ENCODE measurements around the gene COL27A1.

Gene COL27A1

DNA sequence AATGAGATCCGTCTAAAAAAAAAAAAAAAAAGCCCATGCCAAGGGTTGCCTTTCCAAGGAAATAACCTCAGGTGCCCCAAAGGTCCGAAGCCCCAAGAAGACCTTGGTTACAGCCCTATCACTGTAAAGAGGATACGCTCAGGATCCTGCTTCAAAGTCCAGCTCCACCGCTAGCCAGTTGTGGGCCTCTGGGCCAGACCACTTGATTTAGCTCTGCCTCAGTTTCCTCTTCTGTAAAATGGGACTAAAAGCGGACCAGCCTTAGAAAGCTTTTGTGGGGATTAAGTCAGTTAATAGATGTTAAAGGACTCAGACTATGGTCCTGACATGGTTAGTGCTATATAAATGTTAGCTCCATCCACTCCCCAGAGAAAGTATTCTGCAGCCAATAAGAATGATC, 118.9 kb downstream of the COL27A1 start:
- Mint-ChIP-seq H3K27me3 (peaks cover 19% of the 10 kb centered on the region), H3K36me3 (no peaks in the 10 kb centered on the region), H3K4me1 (no peaks in the 10 kb centered on the region), H3K4me3 (no peak overlapping the region), H3K9me3 (peaks cover 6% of the 10 kb centered on the region), H3K27ac (no peak overlapping the region)
- ATAC-seq (ENCODE audit: low read depth) (no peak), DNase-seq (ENCODE audit: low spot score in 2 of 2) (no peak)

DNA sequence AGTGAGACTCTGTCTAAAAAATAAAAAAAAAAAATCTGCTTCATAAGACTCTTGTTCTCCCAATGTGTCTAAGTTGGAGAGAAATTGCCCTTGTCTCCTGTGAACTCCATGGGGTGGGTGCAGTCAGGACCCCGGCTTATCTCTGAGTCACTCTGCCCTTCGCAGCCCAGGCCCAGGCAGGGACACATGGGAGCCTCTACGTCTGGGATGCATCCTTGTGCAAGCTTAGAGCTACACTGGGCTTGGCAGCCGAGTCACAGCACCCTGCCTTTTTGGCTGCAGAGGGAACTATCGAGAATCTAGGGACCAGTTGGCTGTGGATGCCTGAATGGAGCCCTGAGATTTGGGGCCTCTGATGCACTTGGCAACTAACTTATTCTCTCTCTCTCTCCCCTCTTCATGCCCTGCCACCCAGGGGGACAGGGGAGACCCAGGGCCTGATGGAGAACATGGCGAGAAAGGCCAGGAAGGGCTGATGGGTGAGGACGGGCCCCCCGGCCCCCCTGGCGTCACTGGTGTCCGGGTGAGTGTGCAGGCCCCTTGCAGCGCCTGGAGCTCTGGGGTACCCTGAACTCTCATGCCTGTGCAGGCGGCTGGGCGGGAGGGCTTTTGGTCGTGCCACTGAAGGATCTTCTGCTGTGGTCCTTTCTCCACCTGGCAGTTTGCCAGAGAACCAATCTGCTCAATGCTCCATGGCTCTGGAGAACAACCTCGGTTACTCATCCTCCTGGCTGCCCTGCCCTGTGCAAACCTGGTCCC, 120.1 kb downstream of the COL27A1 start:
- no peaks in the 10 kb centered on the region for H3K4me1 Mint-ChIP-seq
- H3K27me3 Mint-ChIP-seq, result peaks cover 19% of the 10 kb centered on the region
- DNase-seq (ENCODE audit: low spot score in 2 of 2) (no peak), ATAC-seq (ENCODE audit: low read depth) (no peak)
- no peak overlapping the region for H3K27ac Mint-ChIP-seq
- peaks cover 6% of the 10 kb centered on the region for H3K9me3 Mint-ChIP-seq
- no peaks in the 10 kb centered on the region for H3K36me3 Mint-ChIP-seq
- H3K4me3 Mint-ChIP-seq, result no peak overlapping the region

DNA sequence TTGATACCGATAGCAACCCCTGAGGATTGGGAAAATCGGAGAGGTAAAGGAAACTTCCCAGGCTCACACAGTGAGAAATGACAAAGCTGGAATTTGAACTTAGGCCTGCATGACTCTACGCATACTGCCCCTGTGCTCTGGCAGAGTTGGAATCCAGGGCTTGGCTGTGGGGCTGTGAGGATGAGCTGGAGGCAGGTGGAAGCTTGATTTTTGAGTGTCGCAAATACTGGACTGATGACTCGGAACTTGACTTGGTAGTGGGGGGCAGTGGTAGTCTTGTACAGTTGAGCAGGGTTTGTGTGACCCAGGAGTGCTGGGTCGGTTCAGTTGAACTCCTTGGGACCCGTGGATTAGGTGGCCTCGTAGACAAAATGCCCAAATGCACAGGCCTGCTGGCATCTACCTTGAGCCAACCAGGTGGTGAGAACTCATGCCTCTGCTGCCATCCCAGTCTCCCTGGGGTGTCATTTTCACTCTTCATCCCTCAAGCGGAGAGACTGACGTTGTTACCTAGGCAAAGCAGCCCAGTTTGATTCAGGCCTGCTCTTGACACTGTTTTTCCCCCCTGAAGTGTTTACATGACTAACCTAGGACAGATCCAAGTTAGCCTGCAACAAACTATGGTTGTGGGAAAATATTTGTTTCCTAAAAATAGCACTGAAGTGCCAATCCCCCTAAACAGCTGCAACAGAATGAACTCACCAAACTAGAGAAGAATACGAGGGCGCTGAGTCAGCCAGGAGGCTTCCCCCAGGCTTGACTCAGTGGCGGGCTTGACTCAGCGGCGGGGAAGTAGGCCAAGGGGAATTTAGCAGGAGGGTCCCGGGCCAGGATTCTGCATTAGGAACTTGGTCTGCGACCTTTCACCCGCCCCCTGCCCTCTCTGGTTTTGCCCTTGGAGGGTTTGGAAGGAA, 121.8 kb downstream of the COL27A1 start:
- no peaks in the 10 kb centered on the region for H3K4me1 Mint-ChIP-seq
- H3K9me3 Mint-ChIP-seq, result peaks cover 6% of the 10 kb centered on the region
- ATAC-seq (ENCODE audit: low read depth), result no peak
- peaks cover 13% of the 10 kb centered on the region for H3K27me3 Mint-ChIP-seq
- DNase-seq (ENCODE audit: low spot score in 2 of 2), result no peak
- H3K4me3 Mint-ChIP-seq, result no peak overlapping the region
- H3K27ac Mint-ChIP-seq, result no peak overlapping the region
- no peaks in the 10 kb centered on the region for H3K36me3 Mint-ChIP-seq

DNA sequence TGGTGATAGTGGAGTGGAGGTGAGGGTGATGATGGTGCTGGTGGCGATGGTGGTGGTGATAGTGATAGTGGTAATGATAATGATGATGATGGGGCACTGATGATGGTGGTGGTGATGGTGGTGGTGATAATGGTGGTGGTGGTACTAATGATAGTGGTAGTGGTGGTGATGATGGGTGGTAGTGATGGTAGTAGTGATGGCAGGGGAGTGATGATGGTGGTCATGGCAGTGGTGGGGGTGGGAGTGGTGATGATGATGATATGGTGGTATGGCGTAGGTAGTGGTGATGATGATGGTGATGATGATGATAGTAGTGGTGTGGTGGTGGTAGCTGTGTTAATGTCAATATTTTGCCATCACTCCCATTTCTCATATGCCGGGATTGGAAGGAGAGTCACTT, 123.0 kb downstream of the COL27A1 start:
- DNase-seq (ENCODE audit: low spot score in 2 of 2), result no peak

DNA sequence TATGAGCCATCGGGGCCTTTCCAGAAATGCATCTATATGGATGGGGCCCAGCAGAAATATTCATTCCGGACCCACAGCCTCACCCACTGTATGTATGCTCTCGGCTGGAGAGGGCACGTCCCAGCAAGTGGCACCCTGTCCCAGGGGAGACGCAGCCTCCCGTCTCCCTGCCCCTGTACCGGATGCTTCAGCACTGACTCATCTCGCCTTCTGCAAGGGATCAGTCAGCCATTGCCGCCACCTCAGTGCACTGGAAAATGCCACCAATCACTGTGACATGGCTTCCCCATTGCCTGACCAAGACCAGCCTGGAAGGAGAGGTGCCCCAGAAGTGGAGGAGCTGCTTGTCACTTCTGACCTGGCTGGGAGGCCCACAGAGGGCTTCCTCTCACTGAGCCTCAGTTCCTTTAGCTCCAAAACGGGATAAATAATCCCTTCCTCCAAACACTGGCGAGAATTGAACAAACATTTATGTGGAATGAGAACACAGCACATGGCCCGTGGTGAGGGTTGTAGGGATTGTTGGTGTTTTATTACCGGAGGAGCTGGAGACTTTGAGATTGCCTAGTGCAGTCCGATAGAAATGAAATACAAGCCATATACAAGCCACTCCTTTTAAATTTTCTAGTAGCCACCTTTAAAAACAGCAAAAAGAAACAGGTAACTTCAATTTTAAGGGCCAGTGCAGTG, 123.7 kb downstream of the COL27A1 start:
- Mint-ChIP-seq H3K4me3 (no peak overlapping the region), H3K27me3 (peaks cover 12% of the 10 kb centered on the region), H3K27ac (no peak overlapping the region), H3K9me3 (peaks cover 6% of the 10 kb centered on the region), H3K4me1 (no peaks in the 10 kb centered on the region), H3K36me3 (no peaks in the 10 kb centered on the region)
- ATAC-seq (ENCODE audit: low read depth) (no peak), DNase-seq (ENCODE audit: low spot score in 2 of 2) (no peak)

More for the DNA sequence above, 123.0 kb downstream of the COL27A1 start:
- no peak overlapping the region for H3K4me3 Mint-ChIP-seq
- peaks cover 12% of the 10 kb centered on the region for H3K27me3 Mint-ChIP-seq
- H3K9me3 Mint-ChIP-seq, result peaks cover 6% of the 10 kb centered on the region
- no peak for ATAC-seq (ENCODE audit: low read depth)
- H3K27ac Mint-ChIP-seq, result no peak overlapping the region
- H3K36me3 Mint-ChIP-seq, result no peaks in the 10 kb centered on the region
- no peaks in the 10 kb centered on the region for H3K4me1 Mint-ChIP-seq

DNA sequence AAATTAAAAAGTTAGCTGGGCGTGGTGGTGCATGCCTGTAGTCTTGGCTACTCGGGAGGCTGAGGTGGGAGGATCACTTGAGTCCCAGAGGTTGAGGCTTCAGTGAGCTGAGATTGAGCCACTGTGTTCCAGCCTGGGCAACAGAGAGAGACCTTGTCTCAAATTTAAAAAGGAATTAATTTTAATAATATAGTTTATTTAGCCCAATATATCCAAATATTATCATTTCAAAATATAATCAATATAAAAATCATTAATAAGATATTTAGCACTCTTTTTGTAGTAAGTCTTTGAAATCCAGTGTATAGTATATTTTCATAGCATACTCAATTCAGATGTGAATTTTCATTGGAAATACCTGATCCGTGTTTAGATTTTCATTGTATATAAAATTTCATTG, 124.4 kb downstream of the COL27A1 start:
- DNase-seq (ENCODE audit: low spot score in 2 of 2) (no peak), ATAC-seq (ENCODE audit: low read depth) (no peak)
- Mint-ChIP-seq H3K27me3 (peaks cover 13% of the 10 kb centered on the region), H3K36me3 (no peaks in the 10 kb centered on the region), H3K9me3 (peaks cover 6% of the 10 kb centered on the region), H3K27ac (no peak overlapping the region), H3K4me1 (no peaks in the 10 kb centered on the region), H3K4me3 (no peak overlapping the region)

DNA sequence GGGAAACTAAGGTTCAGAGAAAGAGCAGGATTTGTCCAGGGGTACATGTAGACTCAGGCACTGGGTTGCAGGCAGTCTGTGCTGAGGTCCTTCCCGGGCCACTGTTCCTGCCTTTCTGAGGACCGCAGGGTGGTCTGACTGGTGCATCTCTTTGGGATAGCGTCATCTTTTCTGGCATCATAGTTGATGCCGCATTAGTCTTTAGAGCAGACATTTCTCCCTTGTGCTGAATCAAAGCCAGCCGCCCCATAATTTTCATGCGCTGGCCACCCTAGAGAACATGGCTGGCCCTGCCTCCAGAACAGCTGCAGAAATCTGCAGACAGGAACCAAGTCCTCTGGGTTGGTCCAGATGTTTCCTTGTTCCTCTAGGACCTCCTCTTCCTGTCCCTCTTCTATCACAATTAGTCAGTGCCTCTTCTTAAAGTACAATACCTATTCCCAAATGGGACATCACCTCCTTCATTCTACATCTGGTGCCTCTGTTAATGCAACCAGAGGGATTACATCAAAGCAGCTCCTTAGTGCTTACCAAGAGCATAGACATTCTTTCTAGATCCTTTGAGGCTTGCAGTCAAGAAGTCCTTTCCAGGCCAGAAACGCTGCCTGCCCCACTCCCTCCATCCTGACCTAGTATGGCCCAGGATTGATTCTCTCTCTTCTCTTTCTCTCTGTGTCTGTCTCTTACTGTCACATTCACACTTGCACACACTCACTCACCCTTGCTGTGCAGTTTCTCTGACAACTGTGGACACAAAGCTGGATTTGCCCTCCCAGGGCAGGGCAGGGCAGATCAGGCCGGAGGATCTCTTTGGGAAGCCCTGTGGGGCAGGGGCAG, 125.5 kb downstream of the COL27A1 start:
- no peak for DNase-seq (ENCODE audit: low spot score in 2 of 2)

DNA sequence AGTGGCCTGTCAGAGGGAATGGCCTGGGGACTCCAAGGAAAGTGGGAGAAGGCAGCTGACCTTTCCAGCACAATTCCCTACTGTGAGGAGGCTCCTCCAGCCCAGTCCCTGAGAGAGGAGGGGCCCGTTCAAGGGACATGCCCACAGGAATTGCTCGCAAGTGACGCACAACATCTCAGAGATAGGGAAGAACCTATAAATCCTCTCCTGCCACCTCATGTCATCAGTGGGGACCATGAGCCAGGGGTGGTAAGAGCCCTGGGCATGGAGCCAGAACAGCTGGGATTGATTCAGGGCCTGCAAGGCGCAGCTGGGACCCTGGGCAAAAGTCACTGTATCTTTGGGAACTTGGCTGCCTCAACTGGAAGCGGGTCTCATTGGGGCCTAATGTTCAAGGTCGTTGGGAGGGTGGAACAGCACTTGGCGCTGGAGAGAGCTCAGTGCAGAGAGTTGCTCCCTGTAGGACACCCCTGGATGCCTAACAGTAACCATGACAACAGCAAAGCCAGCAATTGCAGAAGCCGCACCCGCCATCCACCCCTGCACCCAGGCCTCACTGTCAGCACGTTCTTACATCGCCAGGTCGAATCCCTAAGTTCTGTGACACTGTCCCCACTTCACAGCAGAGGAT, 126.3 kb downstream of the COL27A1 start:
- no peak for DNase-seq (ENCODE audit: low spot score in 2 of 2)

More for the DNA sequence above, 125.5 kb downstream of the COL27A1 start:
- ATAC-seq (ENCODE audit: low read depth), result no peak
- Mint-ChIP-seq H3K4me1 (no peaks in the 10 kb centered on the region), H3K27ac (no peak overlapping the region), H3K4me3 (no peak overlapping the region), H3K36me3 (no peaks in the 10 kb centered on the region), H3K9me3 (peaks cover 6% of the 10 kb centered on the region), H3K27me3 (peaks cover 14% of the 10 kb centered on the region)

DNA sequence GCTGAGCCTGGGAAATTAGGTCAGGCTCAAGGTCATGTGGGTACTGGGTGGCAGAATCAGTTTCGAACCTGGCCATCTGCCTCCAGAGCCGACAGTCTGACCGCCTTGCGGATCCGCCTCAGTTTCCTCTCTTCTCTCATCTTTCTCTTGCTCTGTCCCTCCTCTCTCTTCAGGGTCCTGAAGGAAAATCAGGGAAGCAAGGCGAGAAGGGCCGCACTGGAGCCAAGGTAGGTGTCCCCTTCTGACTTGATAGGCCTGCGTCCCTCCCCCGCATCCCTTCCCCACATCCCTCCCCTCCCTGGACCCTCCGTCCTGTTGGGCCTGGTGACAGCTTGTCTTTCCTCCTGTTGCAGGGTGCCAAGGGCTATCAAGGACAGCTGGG, 126.8 kb downstream of the COL27A1 start:
- peaks cover 11% of the 10 kb centered on the region for H3K27me3 Mint-ChIP-seq
- no peak overlapping the region for H3K27ac Mint-ChIP-seq
- H3K4me1 Mint-ChIP-seq, result no peaks in the 10 kb centered on the region
- no peak overlapping the region for H3K4me3 Mint-ChIP-seq
- peaks cover 6% of the 10 kb centered on the region for H3K9me3 Mint-ChIP-seq
- no peak for DNase-seq (ENCODE audit: low spot score in 2 of 2)
- H3K36me3 Mint-ChIP-seq, result no peaks in the 10 kb centered on the region
- ATAC-seq (ENCODE audit: low read depth), result no peak

More for the DNA sequence above, 126.3 kb downstream of the COL27A1 start:
- H3K4me3 Mint-ChIP-seq, result no peak overlapping the region
- no peak for ATAC-seq (ENCODE audit: low read depth)
- H3K36me3 Mint-ChIP-seq, result no peaks in the 10 kb centered on the region
- H3K27ac Mint-ChIP-seq, result no peak overlapping the region
- peaks cover 13% of the 10 kb centered on the region for H3K27me3 Mint-ChIP-seq
- H3K9me3 Mint-ChIP-seq, result peaks cover 6% of the 10 kb centered on the region
- H3K4me1 Mint-ChIP-seq, result no peaks in the 10 kb centered on the region

DNA sequence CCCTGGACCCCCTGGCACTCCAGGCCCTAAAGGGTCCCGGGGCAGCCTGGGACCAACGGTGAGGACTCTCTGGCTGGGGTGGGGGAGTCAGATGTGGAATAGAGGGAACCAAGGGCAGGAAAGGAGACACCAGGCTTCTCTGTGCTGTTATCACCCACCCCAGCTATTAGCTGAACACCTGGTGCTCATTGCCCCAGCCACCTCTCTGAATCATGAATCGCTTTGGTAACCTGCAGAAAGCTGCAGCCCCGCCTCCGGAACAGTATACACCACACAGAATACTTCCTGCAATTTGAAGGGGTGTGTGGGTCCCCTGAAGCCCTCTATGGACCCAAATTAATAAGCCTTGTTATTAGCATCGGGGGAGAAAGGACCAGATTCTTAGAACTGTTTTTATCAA, 127.2 kb downstream of the COL27A1 start:
- no peaks in the 10 kb centered on the region for H3K4me1 Mint-ChIP-seq
- ATAC-seq (ENCODE audit: low read depth), result no peak
- DNase-seq (ENCODE audit: low spot score in 2 of 2), result no peak

DNA sequence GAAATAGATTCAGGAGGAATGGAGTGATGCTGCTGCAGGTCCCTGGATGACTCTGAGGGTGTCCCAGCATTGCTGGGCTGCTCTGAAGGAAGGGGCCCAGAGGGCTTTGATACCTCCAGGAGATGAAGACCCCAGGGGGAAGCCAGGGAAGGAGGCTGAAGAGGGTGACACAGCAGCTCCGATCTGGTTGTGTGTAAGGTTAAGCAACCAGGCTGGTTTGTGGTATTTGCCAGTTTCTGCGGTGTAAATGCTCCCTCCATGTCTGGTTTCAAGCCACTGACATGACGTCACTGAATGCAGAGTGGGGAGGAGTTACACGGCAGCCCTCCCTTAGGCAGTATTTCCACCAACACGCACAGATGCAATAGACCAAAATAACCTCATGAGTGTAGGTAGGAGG, 127.6 kb downstream of the COL27A1 start:
- ATAC-seq (ENCODE audit: low read depth), result no peak
- peaks cover 6% of the 10 kb centered on the region for H3K9me3 Mint-ChIP-seq
- no peaks in the 10 kb centered on the region for H3K36me3 Mint-ChIP-seq
- H3K4me1 Mint-ChIP-seq, result no peaks in the 10 kb centered on the region
- DNase-seq (ENCODE audit: low spot score in 2 of 2), result no peak
- no peak overlapping the region for H3K4me3 Mint-ChIP-seq
- peaks cover 11% of the 10 kb centered on the region for H3K27me3 Mint-ChIP-seq
- H3K27ac Mint-ChIP-seq, result no peak overlapping the region

More for the DNA sequence above, 127.2 kb downstream of the COL27A1 start:
- no peak overlapping the region for H3K27ac Mint-ChIP-seq
- peaks cover 6% of the 10 kb centered on the region for H3K9me3 Mint-ChIP-seq
- H3K4me3 Mint-ChIP-seq, result no peak overlapping the region
- H3K36me3 Mint-ChIP-seq, result no peaks in the 10 kb centered on the region
- H3K27me3 Mint-ChIP-seq, result peaks cover 11% of the 10 kb centered on the region

DNA sequence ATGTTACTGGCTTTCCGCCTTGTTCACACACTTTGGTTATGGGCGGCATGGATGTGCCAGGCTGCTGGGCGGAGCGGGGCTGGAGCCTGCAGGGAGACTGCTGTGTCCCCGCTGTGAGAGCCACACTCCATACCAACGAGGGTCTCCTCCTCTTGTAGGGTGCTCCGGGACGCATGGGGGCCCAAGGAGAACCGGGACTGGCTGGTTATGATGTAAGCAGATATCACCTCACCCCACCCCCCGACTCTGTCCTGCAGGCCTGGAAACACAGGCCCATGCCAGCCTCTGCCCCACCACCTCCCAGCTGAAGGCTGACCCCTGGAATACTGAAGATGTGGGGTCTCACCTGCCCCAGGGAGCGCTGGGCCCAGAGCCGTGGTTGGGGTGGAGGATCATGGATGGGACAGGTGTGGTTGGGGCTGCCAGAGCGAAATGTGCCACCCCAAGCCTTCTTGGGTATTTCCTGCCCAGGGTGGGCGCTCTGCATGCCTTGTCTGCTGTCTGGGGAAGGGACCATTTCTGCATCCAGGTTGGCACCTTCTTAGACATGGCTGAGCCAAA, 128.3 kb downstream of the COL27A1 start:
- no peaks in the 10 kb centered on the region for H3K4me1 Mint-ChIP-seq
- H3K4me3 Mint-ChIP-seq, result no peak overlapping the region
- H3K36me3 Mint-ChIP-seq, result no peaks in the 10 kb centered on the region
- H3K27ac Mint-ChIP-seq, result no peak overlapping the region
- DNase-seq (ENCODE audit: low spot score in 2 of 2), result no peak
- peaks cover 8% of the 10 kb centered on the region for H3K27me3 Mint-ChIP-seq
- H3K9me3 Mint-ChIP-seq, result no peaks in the 10 kb centered on the region
- no peak for ATAC-seq (ENCODE audit: low read depth)
